GM10248 (cell line): ENCODE data around the gene PPIC.

ENCODE experiments used
- CTCF ChIA-PET: fragments of 300-600 bp; sonication (Branson Sonifier 250); formaldehyde crosslinking; extraction: SDS; loops from one replicate; lab custom pipeline; 2021; ENCODE audit warnings: antibody characterized with exemption; lab: Yijun Ruan, JAX
- POLR2A ChIA-PET: fragments of 350-650 bp; sonication (Branson Sonifier 250); formaldehyde crosslinking; extraction: SDS; loops from one replicate; lab custom pipeline; 2020; ENCODE audit warnings: antibody characterized with exemption; lab: Yijun Ruan, JAX
- DNase-seq: peaks from one replicate; pipeline ENCODE4 v3.0.0; 2012; ENCODE audit errors: extremely low spot score
- CTCF ChIP-seq: IDR thresholded peaks from 2 replicates; pipeline ENCODE4 v1.5.1; 2012; ENCODE audit warnings: mild to moderate bottlenecking, low read depth; ENCODE audit errors: extremely low read depth, missing control alignments, control extremely low read depth

The PPIC gene

GRCh38 chr5:123028222-123028621, 8.3 kb downstream of the PPIC start:
- no peak for TF ChIP-seq CTCF
- ChIA-PET POLR2A (no interaction called here), CTCF (no interaction called here)
- DNase-seq: no peak

DNA sequence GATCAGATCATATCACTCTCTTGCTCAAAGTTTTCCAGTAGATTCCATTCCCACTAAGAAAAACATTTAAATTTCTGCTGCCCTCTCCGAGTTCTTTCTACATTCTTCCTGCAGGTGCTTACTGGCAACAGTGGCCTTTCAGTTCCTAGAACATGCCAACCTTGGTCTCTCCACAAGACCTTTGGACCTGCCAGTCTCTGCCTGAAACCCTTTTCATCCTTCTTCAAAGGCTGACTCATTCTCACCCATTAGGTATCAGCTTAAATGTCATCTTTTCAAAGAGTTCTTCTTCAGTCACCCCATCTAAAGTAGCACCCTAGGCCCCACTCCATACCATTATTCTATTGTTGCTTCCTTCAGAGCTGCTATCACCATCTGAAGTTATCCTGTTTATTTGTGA, 21.8 kb downstream of the PPIC start:
- no peak for DNase-seq
- TF ChIP-seq CTCF: no peak
- POLR2A ChIA-PET: no interaction called here
- CTCF ChIA-PET: no interaction called here

- no peak for DNase-seq
- no peak for TF ChIP-seq CTCF
- ChIA-PET CTCF (interaction anchor here (1.5 kb wide), 1 partner anchor 496 kb away, joined by 4 read pairs; no protein-coding TSS in a partner anchor), POLR2A (no interaction called here)
Observed at GRCh38 chr5:123012321-123012720, 24.2 kb downstream of the PPIC start.

GRCh38 chr5:123007754-123008153, 28.8 kb downstream of the PPIC start:
- ChIA-PET CTCF (interaction anchor here (1.0 to 1.5 kb wide), 3 partner anchors 9 to 603 kb away, joined by 3 to 5 read pairs (median 5); no protein-coding TSS in a partner anchor), POLR2A (no interaction called here)
- no peak for DNase-seq
- TF ChIP-seq CTCF: no peak

GRCh38 chr5:123007182-123007581, 29.3 kb downstream of the PPIC start:
- CTCF ChIA-PET: interaction anchor here (1.0 to 1.5 kb wide), 3 partner anchors 9 to 604 kb away, joined by 3 to 5 read pairs (median 5); no protein-coding TSS in a partner anchor
- DNase-seq: no peak
- POLR2A ChIA-PET: no interaction called here
- no peak for TF ChIP-seq CTCF

- CTCF ChIA-PET: interaction anchor here (1.6 to 3.1 kb wide), 2 partner anchors 17 to 485 kb away, joined by 3 to 15 read pairs; no protein-coding TSS in a partner anchor
- TF ChIP-seq CTCF: no peak
Observed at GRCh38 chr5:123001808-123002207, 34.7 kb downstream of the PPIC start.

GRCh38 chr5:123000731-123001130, 35.8 kb downstream of the PPIC start:
- ChIA-PET CTCF (interaction anchor here (0.8 to 3.1 kb wide), 7 partner anchors 13 to 496 kb away, joined by 3 to 15 read pairs (median 3); no protein-coding TSS in a partner anchor), POLR2A (no interaction called here)

More at GRCh38 chr5:123001808-123002207, 34.7 kb downstream of the PPIC start:
- POLR2A ChIA-PET: no interaction called here
- DNase-seq: no peak

More at GRCh38 chr5:123000731-123001130, 35.8 kb downstream of the PPIC start:
- no peak for DNase-seq
- TF ChIP-seq CTCF: no peak
